HEK293 (cell line): ENCODE results near the gene MRGPRE.

Experiments
- KLF8 ChIP-seq: fragments of 450-650 bp; formaldehyde crosslinking; IDR thresholded peaks from 2 replicates; pipeline ENCODE4 v1.5.1; 2016; ENCODE audit warnings: missing biosample characterization, missing genetic modification characterization
- ZNF121 ChIP-seq: fragments of 450-650 bp; formaldehyde crosslinking; IDR thresholded peaks from 2 replicates; pipeline ENCODE4 v1.5.1; 2016; ENCODE audit warnings: missing biosample characterization, missing genetic modification characterization
- ZNF19 ChIP-seq: fragments of 450-650 bp; formaldehyde crosslinking; IDR thresholded peaks from 2 replicates; pipeline ENCODE4; 2016; ENCODE audit warnings: missing biosample characterization, missing genetic modification characterization, low read depth
- ZNF416 ChIP-seq: fragments of 450-650 bp; formaldehyde crosslinking; IDR thresholded peaks from 2 replicates; pipeline ENCODE4 v1.5.1; 2016; ENCODE audit warnings: missing biosample characterization, missing genetic modification characterization
- ZNF423 ChIP-seq: fragments of 450-650 bp; formaldehyde crosslinking; IDR thresholded peaks from 2 replicates; pipeline ENCODE4 v1.5.1; 2016; ENCODE audit warnings: missing biosample characterization, missing genetic modification characterization
- ZNF510 ChIP-seq: fragments of 450-650 bp; formaldehyde crosslinking; IDR thresholded peaks from 2 replicates; pipeline ENCODE4 v1.5.1; 2018; ENCODE audit warnings: mild to moderate bottlenecking, missing genetic modification characterization, missing biosample characterization; ENCODE audit not compliant: insufficient replicate concordance
- TF ChIP-seq, protein P1 (sequence below): fragments of 450-650 bp; formaldehyde crosslinking; IDR thresholded peaks from 2 replicates; pipeline ENCODE4 v1.5.1; 2016; ENCODE audit warnings: missing biosample characterization, missing genetic modification characterization, low read depth
- TF ChIP-seq, protein P2 (sequence below): fragments of 450-650 bp; formaldehyde crosslinking; IDR thresholded peaks from 2 replicates; pipeline ENCODE4 v1.5.1; 2016; ENCODE audit warnings: missing biosample characterization, missing genetic modification characterization
- TF ChIP-seq, protein P3 (sequence below): fragments of 450-650 bp; formaldehyde crosslinking; IDR thresholded peaks from 2 replicates; pipeline ENCODE4 v1.5.1; 2017; ENCODE audit warnings: missing biosample characterization, missing genetic modification characterization
- TF ChIP-seq, protein P4 (sequence below): fragments of 450-650 bp; formaldehyde crosslinking; conservative IDR thresholded peaks from 2 replicates; pipeline ENCODE4 v1.5.1; 2016; ENCODE audit warnings: low read depth, missing biosample characterization, missing genetic modification characterization
- TF ChIP-seq, protein P5 (sequence below): fragments of 450-650 bp; formaldehyde crosslinking; IDR thresholded peaks from 2 replicates; pipeline ENCODE4 v1.5.1; 2017; ENCODE audit warnings: missing biosample characterization, missing genetic modification characterization
- TF ChIP-seq, protein P6 (sequence below): fragments of 450-650 bp; formaldehyde crosslinking; IDR thresholded peaks from 2 replicates; pipeline ENCODE4 v1.5.1; 2016; ENCODE audit warnings: missing biosample characterization, missing genetic modification characterization

DNA sequence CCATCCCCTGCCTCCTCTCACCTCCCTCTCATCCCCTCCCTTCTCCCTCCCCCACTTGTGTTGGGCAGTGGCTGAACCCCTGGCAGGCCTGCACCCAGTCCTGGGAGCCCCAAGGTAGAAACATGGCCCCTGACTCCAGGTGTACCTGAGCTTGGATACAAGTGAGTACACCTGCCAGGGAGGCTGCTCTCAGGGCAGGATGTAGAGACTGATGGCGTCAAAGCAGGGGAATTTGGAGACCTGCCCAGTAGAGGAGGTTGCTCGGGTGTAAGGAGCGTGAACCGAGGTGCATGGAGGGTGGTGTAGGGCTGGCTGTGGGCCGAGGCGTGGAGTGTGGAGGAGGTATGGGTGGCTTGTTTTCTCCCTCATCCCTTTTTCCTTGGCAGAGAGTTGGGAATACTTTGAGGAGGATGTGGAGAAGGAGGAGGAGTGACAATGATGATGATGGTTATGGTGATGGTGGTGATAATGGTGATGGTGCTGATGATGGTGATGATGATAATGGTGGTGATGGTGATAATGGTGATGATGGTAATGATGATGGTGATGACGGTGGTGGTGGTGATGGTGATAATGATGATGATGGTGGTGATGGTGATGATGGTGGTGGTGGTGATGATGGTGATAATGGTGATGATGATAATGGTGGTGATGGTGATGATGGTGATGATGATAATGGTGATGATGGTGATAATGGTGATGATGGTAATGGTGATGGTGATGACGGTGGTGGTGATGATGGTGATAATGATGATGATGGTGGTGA is 25.9 kb downstream of the MRGPRE start:
- TF ChIP-seq, protein P1, sequence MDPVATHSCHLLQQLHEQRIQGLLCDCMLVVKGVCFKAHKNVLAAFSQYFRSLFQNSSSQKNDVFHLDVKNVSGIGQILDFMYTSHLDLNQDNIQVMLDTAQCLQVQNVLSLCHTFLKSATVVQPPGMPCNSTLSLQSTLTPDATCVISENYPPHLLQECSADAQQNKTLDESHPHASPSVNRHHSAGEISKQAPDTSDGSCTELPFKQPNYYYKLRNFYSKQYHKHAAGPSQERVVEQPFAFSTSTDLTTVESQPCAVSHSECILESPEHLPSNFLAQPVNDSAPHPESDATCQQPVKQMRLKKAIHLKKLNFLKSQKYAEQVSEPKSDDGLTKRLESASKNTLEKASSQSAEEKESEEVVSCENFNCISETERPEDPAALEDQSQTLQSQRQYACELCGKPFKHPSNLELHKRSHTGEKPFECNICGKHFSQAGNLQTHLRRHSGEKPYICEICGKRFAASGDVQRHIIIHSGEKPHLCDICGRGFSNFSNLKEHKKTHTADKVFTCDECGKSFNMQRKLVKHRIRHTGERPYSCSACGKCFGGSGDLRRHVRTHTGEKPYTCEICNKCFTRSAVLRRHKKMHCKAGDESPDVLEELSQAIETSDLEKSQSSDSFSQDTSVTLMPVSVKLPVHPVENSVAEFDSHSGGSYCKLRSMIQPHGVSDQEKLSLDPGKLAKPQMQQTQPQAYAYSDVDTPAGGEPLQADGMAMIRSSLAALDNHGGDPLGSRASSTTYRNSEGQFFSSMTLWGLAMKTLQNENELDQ (tag by site-specific recombination), result no peak
- TF ChIP-seq, protein P2, sequence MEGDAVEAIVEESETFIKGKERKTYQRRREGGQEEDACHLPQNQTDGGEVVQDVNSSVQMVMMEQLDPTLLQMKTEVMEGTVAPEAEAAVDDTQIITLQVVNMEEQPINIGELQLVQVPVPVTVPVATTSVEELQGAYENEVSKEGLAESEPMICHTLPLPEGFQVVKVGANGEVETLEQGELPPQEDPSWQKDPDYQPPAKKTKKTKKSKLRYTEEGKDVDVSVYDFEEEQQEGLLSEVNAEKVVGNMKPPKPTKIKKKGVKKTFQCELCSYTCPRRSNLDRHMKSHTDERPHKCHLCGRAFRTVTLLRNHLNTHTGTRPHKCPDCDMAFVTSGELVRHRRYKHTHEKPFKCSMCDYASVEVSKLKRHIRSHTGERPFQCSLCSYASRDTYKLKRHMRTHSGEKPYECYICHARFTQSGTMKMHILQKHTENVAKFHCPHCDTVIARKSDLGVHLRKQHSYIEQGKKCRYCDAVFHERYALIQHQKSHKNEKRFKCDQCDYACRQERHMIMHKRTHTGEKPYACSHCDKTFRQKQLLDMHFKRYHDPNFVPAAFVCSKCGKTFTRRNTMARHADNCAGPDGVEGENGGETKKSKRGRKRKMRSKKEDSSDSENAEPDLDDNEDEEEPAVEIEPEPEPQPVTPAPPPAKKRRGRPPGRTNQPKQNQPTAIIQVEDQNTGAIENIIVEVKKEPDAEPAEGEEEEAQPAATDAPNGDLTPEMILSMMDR (tag by site-specific recombination), result no peak
- TF ChIP-seq, protein P3, sequence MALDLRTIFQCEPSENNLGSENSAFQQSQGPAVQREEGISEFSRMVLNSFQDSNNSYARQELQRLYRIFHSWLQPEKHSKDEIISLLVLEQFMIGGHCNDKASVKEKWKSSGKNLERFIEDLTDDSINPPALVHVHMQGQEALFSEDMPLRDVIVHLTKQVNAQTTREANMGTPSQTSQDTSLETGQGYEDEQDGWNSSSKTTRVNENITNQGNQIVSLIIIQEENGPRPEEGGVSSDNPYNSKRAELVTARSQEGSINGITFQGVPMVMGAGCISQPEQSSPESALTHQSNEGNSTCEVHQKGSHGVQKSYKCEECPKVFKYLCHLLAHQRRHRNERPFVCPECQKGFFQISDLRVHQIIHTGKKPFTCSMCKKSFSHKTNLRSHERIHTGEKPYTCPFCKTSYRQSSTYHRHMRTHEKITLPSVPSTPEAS (tag by site-specific recombination), result no peak
- no peak for TF ChIP-seq KLF8
- no peak for TF ChIP-seq ZNF19 (tag by site-specific recombination)
- TF ChIP-seq ZNF121 (tag by site-specific recombination), result no peak
- no peak for TF ChIP-seq ZNF510 (tag by site-specific recombination)
- TF ChIP-seq, protein P4, sequence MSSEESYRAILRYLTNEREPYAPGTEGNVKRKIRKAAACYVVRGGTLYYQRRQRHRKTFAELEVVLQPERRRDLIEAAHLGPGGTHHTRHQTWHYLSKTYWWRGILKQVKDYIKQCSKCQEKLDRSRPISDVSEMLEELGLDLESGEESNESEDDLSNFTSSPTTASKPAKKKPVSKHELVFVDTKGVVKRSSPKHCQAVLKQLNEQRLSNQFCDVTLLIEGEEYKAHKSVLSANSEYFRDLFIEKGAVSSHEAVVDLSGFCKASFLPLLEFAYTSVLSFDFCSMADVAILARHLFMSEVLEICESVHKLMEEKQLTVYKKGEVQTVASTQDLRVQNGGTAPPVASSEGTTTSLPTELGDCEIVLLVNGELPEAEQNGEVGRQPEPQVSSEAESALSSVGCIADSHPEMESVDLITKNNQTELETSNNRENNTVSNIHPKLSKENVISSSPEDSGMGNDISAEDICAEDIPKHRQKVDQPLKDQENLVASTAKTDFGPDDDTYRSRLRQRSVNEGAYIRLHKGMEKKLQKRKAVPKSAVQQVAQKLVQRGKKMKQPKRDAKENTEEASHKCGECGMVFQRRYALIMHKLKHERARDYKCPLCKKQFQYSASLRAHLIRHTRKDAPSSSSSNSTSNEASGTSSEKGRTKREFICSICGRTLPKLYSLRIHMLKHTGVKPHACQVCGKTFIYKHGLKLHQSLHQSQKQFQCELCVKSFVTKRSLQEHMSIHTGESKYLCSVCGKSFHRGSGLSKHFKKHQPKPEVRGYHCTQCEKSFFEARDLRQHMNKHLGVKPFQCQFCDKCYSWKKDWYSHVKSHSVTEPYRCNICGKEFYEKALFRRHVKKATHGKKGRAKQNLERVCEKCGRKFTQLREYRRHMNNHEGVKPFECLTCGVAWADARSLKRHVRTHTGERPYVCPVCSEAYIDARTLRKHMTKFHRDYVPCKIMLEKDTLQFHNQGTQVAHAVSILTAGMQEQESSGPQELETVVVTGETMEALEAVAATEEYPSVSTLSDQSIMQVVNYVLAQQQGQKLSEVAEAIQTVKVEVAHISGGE, result no peak
- TF ChIP-seq, protein P5, sequence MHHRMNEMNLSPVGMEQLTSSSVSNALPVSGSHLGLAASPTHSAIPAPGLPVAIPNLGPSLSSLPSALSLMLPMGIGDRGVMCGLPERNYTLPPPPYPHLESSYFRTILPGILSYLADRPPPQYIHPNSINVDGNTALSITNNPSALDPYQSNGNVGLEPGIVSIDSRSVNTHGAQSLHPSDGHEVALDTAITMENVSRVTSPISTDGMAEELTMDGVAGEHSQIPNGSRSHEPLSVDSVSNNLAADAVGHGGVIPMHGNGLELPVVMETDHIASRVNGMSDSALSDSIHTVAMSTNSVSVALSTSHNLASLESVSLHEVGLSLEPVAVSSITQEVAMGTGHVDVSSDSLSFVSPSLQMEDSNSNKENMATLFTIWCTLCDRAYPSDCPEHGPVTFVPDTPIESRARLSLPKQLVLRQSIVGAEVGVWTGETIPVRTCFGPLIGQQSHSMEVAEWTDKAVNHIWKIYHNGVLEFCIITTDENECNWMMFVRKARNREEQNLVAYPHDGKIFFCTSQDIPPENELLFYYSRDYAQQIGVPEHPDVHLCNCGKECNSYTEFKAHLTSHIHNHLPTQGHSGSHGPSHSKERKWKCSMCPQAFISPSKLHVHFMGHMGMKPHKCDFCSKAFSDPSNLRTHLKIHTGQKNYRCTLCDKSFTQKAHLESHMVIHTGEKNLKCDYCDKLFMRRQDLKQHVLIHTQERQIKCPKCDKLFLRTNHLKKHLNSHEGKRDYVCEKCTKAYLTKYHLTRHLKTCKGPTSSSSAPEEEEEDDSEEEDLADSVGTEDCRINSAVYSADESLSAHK, result no peak
- TF ChIP-seq, protein P6, sequence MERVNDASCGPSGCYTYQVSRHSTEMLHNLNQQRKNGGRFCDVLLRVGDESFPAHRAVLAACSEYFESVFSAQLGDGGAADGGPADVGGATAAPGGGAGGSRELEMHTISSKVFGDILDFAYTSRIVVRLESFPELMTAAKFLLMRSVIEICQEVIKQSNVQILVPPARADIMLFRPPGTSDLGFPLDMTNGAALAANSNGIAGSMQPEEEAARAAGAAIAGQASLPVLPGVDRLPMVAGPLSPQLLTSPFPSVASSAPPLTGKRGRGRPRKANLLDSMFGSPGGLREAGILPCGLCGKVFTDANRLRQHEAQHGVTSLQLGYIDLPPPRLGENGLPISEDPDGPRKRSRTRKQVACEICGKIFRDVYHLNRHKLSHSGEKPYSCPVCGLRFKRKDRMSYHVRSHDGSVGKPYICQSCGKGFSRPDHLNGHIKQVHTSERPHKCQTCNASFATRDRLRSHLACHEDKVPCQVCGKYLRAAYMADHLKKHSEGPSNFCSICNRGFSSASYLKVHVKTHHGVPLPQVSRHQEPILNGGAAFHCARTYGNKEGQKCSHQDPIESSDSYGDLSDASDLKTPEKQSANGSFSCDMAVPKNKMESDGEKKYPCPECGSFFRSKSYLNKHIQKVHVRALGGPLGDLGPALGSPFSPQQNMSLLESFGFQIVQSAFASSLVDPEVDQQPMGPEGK (tag by site-specific recombination), result no peak
- TF ChIP-seq ZNF416 (tag by site-specific recombination), result no peak
- TF ChIP-seq ZNF423 (tag by site-specific recombination), result no peak
